Gastrocnemius medialis (tissue), 4 donors: ENCODE data around the gene MSANTD1. TPM values are rescaled to one million over a fixed set of nuclear protein-coding genes. Genes with fewer than 3 reads are reported as not detected.

Experiments
- ATAC-seq, 2 donors: fragments of 150-250 bp; one replicate each; pipeline ENCODE4 v1.9.1; 2016
- DNase-seq, 2 donors: peaks; one replicate each; pipeline ENCODE4 v3.0.0-alpha.2; 2019
- H3K27ac ChIP-seq, 4 donors: fragments of 200-600 bp; sonication (generic); 1 replicate in 1 of 4; 2 replicates in 3 of 4; pipeline ENCODE4 v1.5.1; 2016 to 2018; ENCODE audit warnings: mild to moderate bottlenecking in 2 of 4, moderate library complexity in 1 of 4
- H3K27me3 ChIP-seq, 3 donors: fragments of 200-600 bp; sonication (generic) in 2 of 3; 1 replicate in 1 of 3; 2 replicates in 2 of 3; pipeline versions ENCODE4 v1.5.1 to v1.6.0; 2016 to 2019; ENCODE audit warnings: mild to moderate bottlenecking in 1 of 3, moderate library complexity in 1 of 3
- H3K36me3 ChIP-seq, 2 donors: fragments of 200-600 bp; sonication (generic) in 1 of 2; one replicate each; pipeline ENCODE4 v1.5.1; 2017 to 2018
- H3K4me1 ChIP-seq, 2 donors: fragments of 200-600 bp; sonication (generic) in 1 of 2; one replicate each; pipeline ENCODE4 v1.5.1; 2016 to 2017; ENCODE audit warnings: mild to moderate bottlenecking in 2 of 2
- H3K4me3 ChIP-seq, 4 donors: fragments of 200-600 bp; sonication (generic) in 3 of 4; 1 replicate in 1 of 4; 2 replicates in 3 of 4; pipeline ENCODE4 v1.5.1; 2016 to 2019; ENCODE audit warnings: mild to moderate bottlenecking in 2 of 4
- H3K9me3 ChIP-seq, 3 donors: fragments of 200-600 bp; sonication (generic) in 2 of 3; 1 replicate in 1 of 3; 2 replicates in 2 of 3; pipeline ENCODE4 v1.5.1; 2016 to 2019
- CTCF ChIP-seq, 5 experiments: fragments of 450-650 bp in 3 of 5; fragments of 200-600 bp in 2 of 5; sonication (generic) in 2 of 5; IDR thresholded peaks in 4 of 5; conservative IDR thresholded peaks in 1 of 5; 1 replicate in 4 of 5; 2 replicates in 1 of 5; pipeline ENCODE4 v1.5.1; 2016 to 2019; ENCODE audit warnings: antibody characterized with exemption in 5 of 5, mild to moderate bottlenecking in 3 of 5, moderate library complexity in 3 of 5
- POLR2A ChIP-seq, 2 donors: fragments of 450-650 bp; IDR thresholded peaks; one replicate each; pipeline ENCODE4 v1.6.1; 2017; ENCODE audit warnings: antibody characterized with exemption in 2 of 2, mild to moderate bottlenecking in 2 of 2, moderate library complexity in 2 of 2
- in situ Hi-C, 4 donors: fragments of 200-750 bp; cut with MboI; loops; one replicate each; pipeline versions ENCODE4 v1.15.0 to v1.8.0; 2017; ENCODE audit warnings: low sequenced_read_pairs in 4 of 4
- intact Hi-C: fragments of 100-400 bp; cut with DNase I; formaldehyde crosslinking; loops from one replicate; pipeline ENCODE4 v1.15.1; 2023; ENCODE audit warnings: low total_unique reads
- total RNA-seq, 4 donors: library from RNA; depleted of rRNA; stranded (reverse); fragments of >200 nt; gene quantifications; one replicate each; pipeline versions ENCODE4 v1.1.0 to v1.2.3, GENCODE V29; 2016

Gene MSANTD1
- total RNA-seq, 4 donors from 2014 or later: 0.36 to 1.5 (median 0.48) TPM

- no peaks in the 10 kb centered on the region for H3K9me3 ChIP-seq
- H3K27ac ChIP-seq: no peak overlapping the region
- peaks cover 0 to under 1% of the 10 kb centered on the region in 2 donors for H3K4me1 ChIP-seq
- in situ Hi-C loops: no loop called here
- no peaks in the 10 kb centered on the region for H3K36me3 ChIP-seq
- no peaks in the 10 kb centered on the region for H3K27me3 ChIP-seq
- TF ChIP-seq POLR2A (IDR thresholded peaks at IDR 0.05) (no peak), CTCF (IDR thresholded peaks at IDR 0.05 in 4 of 5, conservative IDR thresholded peaks at IDR 0.05 in 1 of 5) (no peak)
- no peak overlapping the region for H3K4me3 ChIP-seq
- intact Hi-C loops: no loop called here
- no peak for DNase-seq
- no peak for ATAC-seq
Observed at GRCh38 chr4:3280466-3280865, 31.5 kb downstream of the MSANTD1 start.

- H3K9me3 ChIP-seq: no peaks in the 10 kb centered on the region
- H3K4me3 ChIP-seq: no peak overlapping the region
- intact Hi-C loops (no loop called here), in situ Hi-C loops (no loop called here)
- ATAC-seq (no peak), DNase-seq (no peak)
- H3K27ac ChIP-seq: no peak overlapping the region
- H3K4me1 ChIP-seq: peaks cover 0 to 12% of the 10 kb centered on the region in 2 donors
- H3K36me3 ChIP-seq: no peaks in the 10 kb centered on the region
- TF ChIP-seq CTCF (IDR thresholded peaks at IDR 0.05 in 4 of 5, conservative IDR thresholded peaks at IDR 0.05 in 1 of 5) (no peak), POLR2A (IDR thresholded peaks at IDR 0.05) (no peak)
- no peaks in the 10 kb centered on the region for H3K27me3 ChIP-seq
Observed at GRCh38 chr4:3283483-3283882, 34.5 kb downstream of the MSANTD1 start.

GRCh38 chr4:3283916-3284315 lies 35.0 kb downstream of the MSANTD1 start:
- H3K4me1 ChIP-seq: peaks cover 0 to 12% of the 10 kb centered on the region in 2 donors
- in situ Hi-C loops (no loop called here), intact Hi-C loops (no loop called here)
- DNase-seq: no peak
- no peaks in the 10 kb centered on the region for H3K9me3 ChIP-seq
- H3K36me3 ChIP-seq: no peaks in the 10 kb centered on the region
- ATAC-seq: no peak
- TF ChIP-seq CTCF (IDR thresholded peaks at IDR 0.05 in 4 of 5, conservative IDR thresholded peaks at IDR 0.05 in 1 of 5) (no peak), POLR2A (IDR thresholded peaks at IDR 0.05) (no peak)
- H3K27me3 ChIP-seq: no peaks in the 10 kb centered on the region
- H3K4me3 ChIP-seq: no peak overlapping the region
- H3K27ac ChIP-seq: no peak overlapping the region

- no peaks in the 10 kb centered on the region for H3K9me3 ChIP-seq
- H3K4me3 ChIP-seq: no peak overlapping the region
- intact Hi-C loops: no loop called here
- TF ChIP-seq POLR2A (IDR thresholded peaks at IDR 0.05) (no peak), CTCF (IDR thresholded peaks at IDR 0.05 in 4 of 5, conservative IDR thresholded peaks at IDR 0.05 in 1 of 5) (no peak)
- no peaks in the 10 kb centered on the region for H3K36me3 ChIP-seq
- no peak for DNase-seq
- H3K4me1 ChIP-seq: peaks cover 3 to 12% of the 10 kb centered on the region in 2 donors
- ATAC-seq: no peak
- H3K27ac ChIP-seq: no peak overlapping the region
- in situ Hi-C loops: no loop called here
- no peaks in the 10 kb centered on the region for H3K27me3 ChIP-seq
Observed at GRCh38 chr4:3284734-3285557, 36.0 kb downstream of the MSANTD1 start.
